ENCODE results near the gene ZNF654. TPM values are rescaled to one million over a fixed set of nuclear protein-coding genes. Genes with fewer than 3 reads are reported as not detected.

Gene ZNF654
- total RNA-seq, 2 experiments from 2014 or later, result 5.6 to 18.5 TPM

- no TSS peak for BruUV-seq (replicated peaks)
- CTCF ChIA-PET (ENCODE audit: unreplicated experiment), result no interaction called here
- intact Hi-C loops (cut with micrococcal nuclease; ENCODE audit: unreplicated experiment), result no loop called here
Measured at GRCh38 chr3:88131695-88132094, 72.6 kb downstream of the ZNF654 start.

GRCh38 chr3:88132894-88133293, 73.8 kb downstream of the ZNF654 start:
- H3K4me2 ChIP-seq (ENCODE audit: low read length), result no peak overlapping the region
- no TSS peak for BruUV-seq (replicated peaks)
- no peaks in the 10 kb centered on the region for H3K4me1 ChIP-seq (ENCODE audit: insufficient read depth, low read length, poor library complexity, severe bottlenecking)
- no peak for DNase-seq (ENCODE audit: low spot score)
- ChIA-PET POLR2A (interaction anchor here (0.6 to 3.5 kb wide), 6 partner anchors 9 to 155 kb away, joined by 3 to 13 read pairs (median 4); partner anchors contain the start of gene C3orf38), CTCF (ENCODE audit: unreplicated experiment) (no interaction called here)
- intact Hi-C loops (cut with micrococcal nuclease; ENCODE audit: unreplicated experiment), result no loop called here
- no peaks in the 10 kb centered on the region for H3K79me2 ChIP-seq (ENCODE audit: insufficient read depth, low read depth, low read length)
- H4K20me1 ChIP-seq (ENCODE audit: insufficient read depth, low read length), result 0 out of 2 replicates have a peak, but pooled peaks cover 3% of the 10 kb centered on the region
- peaks cover 70% of the 10 kb centered on the region for H3K36me3 ChIP-seq (ENCODE audit: insufficient read depth, low read length)
- TF ChIP-seq CTCF (conservative IDR thresholded peaks at IDR 0.05; ENCODE audit: low read length), result no peak
- TF ChIP-seq EZH2phosphoT487 (IDR thresholded peaks at IDR 0.05; ENCODE audit: borderline replicate concordance, low read depth, low read length), result no peak
- no peak overlapping the region for H2AFZ ChIP-seq (ENCODE audit: low read length)
- no peaks in the 10 kb centered on the region for H3K9me3 ChIP-seq (ENCODE audit: low read length)
- no peak overlapping the region for H3K27ac ChIP-seq (ENCODE audit: low read depth, low read length, poor library complexity, severe bottlenecking)
- no peak overlapping the region for H3K4me3 ChIP-seq (ENCODE audit: low read depth, low read length, poor library complexity, severe bottlenecking)
- H3K9me2 ChIP-seq (ENCODE audit: insufficient read depth, low read length), result no peaks in the 10 kb centered on the region

More at GRCh38 chr3:88131695-88132094, 72.6 kb downstream of the ZNF654 start:
- Histone ChIP-seq H3K27ac (ENCODE audit: low read depth, low read length, poor library complexity, severe bottlenecking) (no peak overlapping the region), H3K4me3 (ENCODE audit: low read depth, low read length, poor library complexity, severe bottlenecking) (no peak overlapping the region), H3K36me3 (ENCODE audit: insufficient read depth, low read length) (peaks cover 62% of the 10 kb centered on the region), H2AFZ (ENCODE audit: low read length) (no peak overlapping the region), H3K9me3 (ENCODE audit: low read length) (no peaks in the 10 kb centered on the region), H3K4me1 (ENCODE audit: insufficient read depth, low read length, poor library complexity, severe bottlenecking) (no peaks in the 10 kb centered on the region), H3K9me2 (ENCODE audit: insufficient read depth, low read length) (no peaks in the 10 kb centered on the region), H3K79me2 (ENCODE audit: insufficient read depth, low read depth, low read length) (no peaks in the 10 kb centered on the region), H3K4me2 (ENCODE audit: low read length) (no peak overlapping the region), H4K20me1 (ENCODE audit: insufficient read depth, low read length) (0 out of 2 replicates have a peak, but pooled peaks cover 3% of the 10 kb centered on the region)
- TF ChIP-seq EZH2phosphoT487 (IDR thresholded peaks at IDR 0.05; ENCODE audit: borderline replicate concordance, low read depth, low read length), result no peak
- TF ChIP-seq CTCF (conservative IDR thresholded peaks at IDR 0.05; ENCODE audit: low read length), result no peak
- POLR2A ChIA-PET, result interaction anchor here (1.0 to 3.5 kb wide), 4 partner anchors 15 to 58 kb away, joined by 3 to 13 read pairs (median 6); partner anchors contain the start of gene C3orf38
- DNase-seq (ENCODE audit: low spot score), result no peak

GRCh38 chr3:88133711-88134263, 74.7 kb downstream of the ZNF654 start:
- Histone ChIP-seq H3K27ac (ENCODE audit: low read depth, low read length, poor library complexity, severe bottlenecking) (no peak overlapping the region), H3K9me2 (ENCODE audit: insufficient read depth, low read length) (no peaks in the 10 kb centered on the region), H3K4me3 (ENCODE audit: low read depth, low read length, poor library complexity, severe bottlenecking) (no peak overlapping the region), H4K20me1 (ENCODE audit: insufficient read depth, low read length) (0 out of 2 replicates have a peak, but pooled peaks cover 3% of the 10 kb centered on the region), H3K79me2 (ENCODE audit: insufficient read depth, low read depth, low read length) (no peaks in the 10 kb centered on the region), H2AFZ (ENCODE audit: low read length) (no peak overlapping the region), H3K4me2 (ENCODE audit: low read length) (no peak overlapping the region), H3K9me3 (ENCODE audit: low read length) (no peaks in the 10 kb centered on the region), H3K36me3 (ENCODE audit: insufficient read depth, low read length) (peaks cover 79% of the 10 kb centered on the region), H3K4me1 (ENCODE audit: insufficient read depth, low read length, poor library complexity, severe bottlenecking) (no peaks in the 10 kb centered on the region)
- intact Hi-C loops (cut with micrococcal nuclease; ENCODE audit: unreplicated experiment), result no loop called here
- CTCF ChIA-PET (ENCODE audit: unreplicated experiment), result no interaction called here
- POLR2A ChIA-PET, result interaction anchor here (0.5 to 1.8 kb wide), 7 partner anchors 8 to 785 kb away, joined by 3 to 7 read pairs (median 4); no protein-coding TSS in a partner anchor
- DNase-seq (ENCODE audit: low spot score), result no peak
- no TSS peak for BruUV-seq (replicated peaks)
- TF ChIP-seq EZH2phosphoT487 (IDR thresholded peaks at IDR 0.05; ENCODE audit: borderline replicate concordance, low read depth, low read length) (no peak), CTCF (conservative IDR thresholded peaks at IDR 0.05; ENCODE audit: low read length) (no peak)

All from OCI-LY7 (cell line).